ENCODE results near the gene SLC35A4.
"Not testable (repeated sequence)": the region's sequence is repeated elsewhere in the genome, so short reads cannot be mapped to it uniquely, and the experiment has no call there.

SLC35A4 gene

GRCh38 chr5:140590861-140591260, 26.2 kb downstream of the SLC35A4 start:
- Histone ChIP-seq H3K9me2 (ENCODE audit: low read depth, low read length) (no peaks in the 10 kb centered on the region), H2AFZ (ENCODE audit: low read length) (no peak overlapping the region), H3K4me1 (ENCODE audit: insufficient read depth, low read length, severe bottlenecking) (no peaks in the 10 kb centered on the region), H4K20me1 (ENCODE audit: insufficient read depth, low read length) (no peaks in the 10 kb centered on the region), H3K79me2 (ENCODE audit: insufficient read depth, low read length) (no peaks in the 10 kb centered on the region), H3K27me3 (ENCODE audit: insufficient read depth, low read length) (no peaks in the 10 kb centered on the region), H3K9ac (ENCODE audit: low read length) (no peak overlapping the region), H3K27ac (ENCODE audit: low read depth, low read length, poor library complexity, severe bottlenecking) (no peak overlapping the region), H3K4me2 (ENCODE audit: low read length) (no peak overlapping the region), H3K36me3 (ENCODE audit: insufficient read depth, low read length) (no peaks in the 10 kb centered on the region), H3K4me3 (ENCODE audit: low read depth, low read length, poor library complexity, severe bottlenecking) (no peak overlapping the region), H3F3A (ENCODE audit: insufficient read depth, low read length) (no peaks in the 10 kb centered on the region), H3K9me3 (ENCODE audit: low read length) (no peaks in the 10 kb centered on the region)
- TF ChIP-seq EZH2 (IDR thresholded peaks at IDR 0.05; ENCODE audit: borderline replicate concordance, low read length) (no peak), CTCF (IDR thresholded peaks at IDR 0.05; ENCODE audit: low read length) (no peak)

GRCh38 chr5:140591747-140592372, 27.2 kb downstream of the SLC35A4 start:
- Histone ChIP-seq H3K4me2 (ENCODE audit: low read length) (no peak overlapping the region), H3K79me2 (ENCODE audit: insufficient read depth, low read length) (no peaks in the 10 kb centered on the region), H3K9me3 (ENCODE audit: low read length) (no peaks in the 10 kb centered on the region), H3F3A (ENCODE audit: insufficient read depth, low read length) (no peaks in the 10 kb centered on the region), H4K20me1 (ENCODE audit: insufficient read depth, low read length) (no peaks in the 10 kb centered on the region), H3K4me1 (ENCODE audit: insufficient read depth, low read length, severe bottlenecking) (no peaks in the 10 kb centered on the region), H2AFZ (ENCODE audit: low read length) (no peak overlapping the region), H3K9ac (ENCODE audit: low read length) (no peak overlapping the region), H3K4me3 (ENCODE audit: low read depth, low read length, poor library complexity, severe bottlenecking) (no peak overlapping the region), H3K27ac (ENCODE audit: low read depth, low read length, poor library complexity, severe bottlenecking) (no peak overlapping the region), H3K36me3 (ENCODE audit: insufficient read depth, low read length) (no peaks in the 10 kb centered on the region), H3K9me2 (ENCODE audit: low read depth, low read length) (no peaks in the 10 kb centered on the region), H3K27me3 (ENCODE audit: insufficient read depth, low read length) (no peaks in the 10 kb centered on the region)
- TF ChIP-seq CTCF (IDR thresholded peaks at IDR 0.05; ENCODE audit: low read length) (no peak), EZH2 (IDR thresholded peaks at IDR 0.05; ENCODE audit: borderline replicate concordance, low read length) (no peak)

DNA sequence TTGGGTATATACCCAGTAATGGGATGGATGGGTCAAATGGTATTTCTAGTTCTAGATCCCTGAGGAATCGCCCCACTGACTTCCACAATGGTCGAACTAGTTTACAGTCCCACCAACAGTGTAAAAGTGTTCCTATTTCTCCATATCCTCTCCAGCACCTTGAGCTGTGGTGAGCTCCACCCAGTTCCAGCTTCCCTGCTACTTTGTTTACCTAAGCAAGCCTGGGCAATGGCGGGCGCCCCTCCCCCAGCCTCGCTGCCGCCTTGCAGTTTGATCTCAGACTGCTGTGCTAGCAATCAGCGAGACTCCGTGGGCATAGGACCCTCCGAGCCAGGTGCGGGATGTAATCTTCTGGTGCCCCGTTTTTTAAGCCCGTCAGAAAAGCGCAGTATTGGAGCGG, 28.4 kb downstream of the SLC35A4 start:
- H3K9ac ChIP-seq (ENCODE audit: low read length); H3K27ac ChIP-seq (ENCODE audit: low read depth, low read length, poor library complexity, severe bottlenecking): not testable (repeated sequence)

GRCh38 chr5:140594169-140594568, 29.5 kb downstream of the SLC35A4 start:
- no peaks in the 10 kb centered on the region for H3K9me2 ChIP-seq (ENCODE audit: low read depth, low read length)
- no peaks in the 10 kb centered on the region for H3K27me3 ChIP-seq (ENCODE audit: insufficient read depth, low read length)
- no peak overlapping the region for H2AFZ ChIP-seq (ENCODE audit: low read length)
- H3K4me2 ChIP-seq (ENCODE audit: low read length), result no peak overlapping the region
- no peaks in the 10 kb centered on the region for H3K4me1 ChIP-seq (ENCODE audit: insufficient read depth, low read length, severe bottlenecking)
- no peaks in the 10 kb centered on the region for H3F3A ChIP-seq (ENCODE audit: insufficient read depth, low read length)
- H3K9ac ChIP-seq (ENCODE audit: low read length), result no peak overlapping the region
- TF ChIP-seq CTCF (IDR thresholded peaks at IDR 0.05; ENCODE audit: low read length) (no peak), EZH2 (IDR thresholded peaks at IDR 0.05; ENCODE audit: borderline replicate concordance, low read length) (no peak)
- no peaks in the 10 kb centered on the region for H4K20me1 ChIP-seq (ENCODE audit: insufficient read depth, low read length)
- no peaks in the 10 kb centered on the region for H3K9me3 ChIP-seq (ENCODE audit: low read length)
- no peak overlapping the region for H3K4me3 ChIP-seq (ENCODE audit: low read depth, low read length, poor library complexity, severe bottlenecking)
- no peak overlapping the region for H3K27ac ChIP-seq (ENCODE audit: low read depth, low read length, poor library complexity, severe bottlenecking)
- H3K79me2 ChIP-seq (ENCODE audit: insufficient read depth, low read length), result no peaks in the 10 kb centered on the region
- no peaks in the 10 kb centered on the region for H3K36me3 ChIP-seq (ENCODE audit: insufficient read depth, low read length)

More for the DNA sequence above, 28.4 kb downstream of the SLC35A4 start:
- H3K27me3 ChIP-seq (ENCODE audit: insufficient read depth, low read length); H3K9me3 ChIP-seq (ENCODE audit: low read length); H2AFZ ChIP-seq (ENCODE audit: low read length); H3K36me3 ChIP-seq (ENCODE audit: insufficient read depth, low read length); H3K9me2 ChIP-seq (ENCODE audit: low read depth, low read length); H3F3A ChIP-seq (ENCODE audit: insufficient read depth, low read length); H3K4me3 ChIP-seq (ENCODE audit: low read depth, low read length, poor library complexity, severe bottlenecking); H4K20me1 ChIP-seq (ENCODE audit: insufficient read depth, low read length); H3K79me2 ChIP-seq (ENCODE audit: insufficient read depth, low read length); H3K4me2 ChIP-seq (ENCODE audit: low read length); H3K4me1 ChIP-seq (ENCODE audit: insufficient read depth, low read length, severe bottlenecking): not testable (repeated sequence)
